HG02938 (cell line): ENCODE measurements around the gene CSMD2.
"Not testable (repeated sequence)": the region's sequence is repeated elsewhere in the genome, so short reads cannot be mapped to it uniquely, and the experiment has no call there.

Source experiments
- ATAC-seq: cut with Tn5 transposase; IDR thresholded peaks from one replicate; pipeline ENCODE4 v1.9.1; 2021; ENCODE audit warnings: mild to moderate bottlenecking, moderate library complexity; ENCODE audit not compliant: unreplicated experiment

The CSMD2 gene

DNA sequence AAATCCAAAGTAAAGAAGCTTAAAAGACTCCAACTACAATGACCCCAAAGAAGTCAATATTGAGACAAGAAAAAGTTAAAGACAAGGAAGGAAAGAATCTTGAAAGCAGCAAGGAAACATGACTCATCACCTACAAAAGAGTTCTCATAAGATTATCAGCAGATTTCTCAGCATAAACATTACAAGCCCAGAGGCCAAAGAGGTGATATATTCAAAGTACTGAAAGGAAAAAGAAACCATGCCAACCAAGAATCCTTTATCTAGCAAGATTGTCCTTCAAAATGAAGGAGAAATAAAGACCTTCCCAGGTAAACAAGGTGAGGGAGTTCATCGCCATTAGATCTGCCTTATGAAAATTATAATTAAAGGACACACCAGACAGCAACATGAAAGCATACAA lies 49.8 kb downstream of the CSMD2 start:
- no peak for ATAC-seq

DNA sequence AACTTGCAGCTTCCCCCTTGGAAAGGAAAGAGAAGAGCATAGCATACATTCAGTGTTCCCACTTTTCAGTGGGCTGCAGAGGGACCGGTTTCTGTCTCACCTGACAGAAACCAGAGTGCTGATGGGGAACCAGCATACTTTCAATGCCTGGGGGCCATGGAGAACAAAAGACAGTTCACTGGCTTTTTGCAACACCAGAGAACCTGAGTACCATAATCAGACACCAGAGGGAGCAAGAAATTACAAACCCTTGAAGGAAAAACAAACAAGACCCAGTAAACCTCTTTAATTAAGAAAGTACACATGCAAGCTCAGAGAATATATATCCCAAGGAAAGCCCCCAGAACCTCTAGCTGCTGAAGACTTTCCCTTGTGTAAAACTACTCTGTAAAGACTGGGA lies 51.1 kb downstream of the CSMD2 start:
- ATAC-seq = no peak

DNA sequence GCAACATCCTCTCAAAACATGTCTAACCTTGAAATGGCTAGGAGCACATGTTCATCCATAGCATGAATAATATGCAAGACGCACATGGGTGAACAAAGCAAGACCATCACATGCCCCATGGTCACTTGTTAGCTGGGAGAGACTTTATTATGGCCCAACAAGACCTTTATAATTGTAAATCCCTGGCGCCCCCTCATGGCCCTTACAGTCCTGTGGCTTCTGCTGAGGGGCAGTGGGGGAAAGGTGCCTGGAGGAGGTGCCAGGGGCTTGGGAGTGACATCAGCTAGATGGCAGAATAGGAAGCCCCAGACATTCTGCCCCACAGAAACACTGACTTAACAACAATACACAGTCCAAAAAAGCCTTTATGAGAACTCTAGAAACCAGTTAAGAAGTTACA lies 51.7 kb downstream of the CSMD2 start:
- ATAC-seq = no peak

DNA sequence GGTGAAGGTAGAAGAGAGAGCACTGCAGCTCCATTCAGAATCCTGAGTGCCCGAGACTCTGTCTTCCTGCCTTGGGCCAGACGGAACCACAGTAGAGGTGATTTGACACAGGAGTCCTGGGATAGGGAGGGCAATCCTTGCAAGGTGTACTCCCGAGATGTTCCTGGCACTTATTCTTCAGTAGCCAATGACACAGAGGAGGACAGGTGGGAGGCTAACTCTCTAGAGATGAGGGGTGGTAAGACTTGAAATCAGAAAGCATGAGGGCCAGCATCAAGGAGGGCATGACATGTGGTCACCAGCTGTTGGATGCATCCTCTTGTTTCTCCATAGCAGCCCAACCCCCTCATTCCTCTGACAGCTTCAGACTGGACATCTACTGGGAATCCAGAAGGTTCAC lies 56.3 kb downstream of the CSMD2 start:
- ATAC-seq = no peak

DNA sequence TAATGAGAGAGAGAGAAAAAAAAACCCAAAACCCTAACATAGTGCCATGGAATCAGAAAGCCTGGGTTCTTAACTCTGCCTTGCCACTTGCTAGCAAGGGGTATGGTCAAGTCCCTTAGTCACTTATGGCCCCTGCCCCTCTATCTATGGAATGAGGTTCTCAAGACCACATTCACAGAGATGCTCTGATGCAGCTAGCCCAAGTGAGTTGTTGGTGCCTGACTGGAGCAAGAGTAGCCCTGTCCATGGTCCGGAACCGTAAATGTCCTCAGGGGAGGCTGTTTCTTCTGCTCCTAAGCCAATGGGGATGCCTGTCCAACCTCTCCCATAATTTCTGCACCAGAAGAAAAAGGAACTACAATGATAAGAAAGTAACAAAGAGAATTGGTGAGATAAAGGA lies 56.8 kb downstream of the CSMD2 start:
- no peak for ATAC-seq

DNA sequence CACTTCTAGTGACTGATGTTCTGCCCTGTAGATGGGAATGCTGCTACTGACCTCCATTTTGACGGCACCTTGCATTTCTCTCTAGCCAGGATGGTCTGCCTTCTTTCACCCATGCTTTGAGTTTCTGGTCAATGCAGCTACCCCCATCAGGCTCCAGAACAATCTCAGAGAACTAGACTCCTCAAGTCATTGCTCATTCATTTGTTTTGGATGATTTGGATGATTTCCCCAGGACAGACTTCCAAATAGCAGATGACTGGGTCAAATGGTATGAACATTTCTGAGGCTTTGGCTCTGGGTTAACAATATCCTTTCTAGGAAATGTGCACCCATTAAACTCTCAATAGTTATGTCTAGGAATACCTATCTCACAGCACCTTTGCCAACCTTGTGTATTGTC lies 63.9 kb downstream of the CSMD2 start:
- ATAC-seq = no peak

DNA sequence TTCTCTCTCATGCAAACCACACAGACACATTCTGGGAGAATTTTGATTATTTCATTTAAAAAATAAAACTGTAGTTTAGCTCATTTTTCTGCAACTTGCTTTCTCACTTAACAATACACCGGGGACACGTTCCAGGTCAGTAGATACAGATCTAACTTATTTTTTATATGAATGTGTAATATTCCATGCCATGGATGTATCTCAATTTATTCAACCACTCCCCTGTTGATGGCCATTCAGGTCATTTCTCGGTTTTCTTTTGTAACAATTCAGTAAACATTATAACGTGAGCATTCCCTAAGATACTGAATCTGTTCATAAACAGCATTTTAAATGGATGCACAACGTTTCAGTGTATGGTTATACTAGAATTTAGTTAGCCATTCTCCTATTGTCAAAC lies 64.7 kb downstream of the CSMD2 start:
- no peak for ATAC-seq

DNA sequence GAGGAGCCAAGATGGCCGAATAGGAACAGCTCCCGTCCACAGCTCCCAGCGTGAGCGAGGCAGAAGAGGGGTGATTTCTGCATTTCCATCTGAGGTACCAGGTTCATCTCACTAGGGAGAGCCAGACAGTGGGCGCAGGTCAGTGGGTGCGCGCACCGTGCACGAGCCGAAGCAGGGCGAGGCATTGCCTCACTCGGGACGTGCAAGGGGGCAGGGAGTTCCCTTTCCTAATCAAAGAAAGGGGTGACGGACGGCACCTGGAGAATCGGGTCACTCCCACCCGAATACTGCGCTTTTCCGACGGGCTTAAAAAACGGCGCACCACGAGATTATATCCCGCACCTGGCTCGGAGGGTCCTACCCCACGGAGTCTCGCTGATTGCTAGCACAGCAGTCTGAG lies 72.6 kb downstream of the CSMD2 start:
- not testable (repeated sequence) for ATAC-seq

DNA sequence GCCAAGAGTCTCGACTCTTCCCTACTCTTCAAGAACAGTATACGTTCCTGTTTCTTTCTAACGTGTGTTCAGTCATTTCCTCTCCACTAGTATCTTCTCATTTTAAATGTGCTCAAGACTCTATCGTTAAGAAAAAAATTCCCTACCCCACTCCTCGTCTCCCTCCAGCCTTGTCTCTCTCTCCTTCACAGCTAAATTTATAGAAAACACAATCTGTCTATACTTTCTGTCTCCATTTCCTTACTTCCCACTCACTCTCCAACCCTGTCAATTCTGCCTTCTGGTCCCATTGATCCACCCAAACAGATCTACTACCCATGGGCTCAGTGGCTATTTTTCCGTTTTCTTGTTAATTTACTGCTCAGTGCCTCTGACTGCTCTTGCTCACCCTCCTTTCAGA lies 75.3 kb downstream of the CSMD2 start:
- ATAC-seq = no peak

DNA sequence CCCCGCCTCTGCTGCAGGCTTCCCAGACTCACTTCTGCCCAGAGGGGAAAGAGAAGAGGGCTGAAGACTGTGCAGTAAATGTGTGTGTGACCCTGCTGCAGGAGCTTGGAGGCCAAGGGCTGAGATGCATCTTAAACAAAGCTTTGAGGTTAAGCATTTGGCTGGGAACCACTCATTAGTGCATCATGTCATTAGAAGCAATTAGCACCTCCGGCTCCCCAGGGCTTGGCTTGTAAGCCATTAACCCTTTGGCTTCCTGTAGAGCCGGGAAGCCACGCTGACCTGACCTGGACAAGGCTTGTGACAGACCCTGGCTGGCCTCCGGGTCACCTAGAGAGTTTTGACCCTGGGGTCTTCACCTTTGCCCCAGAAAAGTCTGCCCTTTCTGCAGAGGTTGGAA lies 77.0 kb downstream of the CSMD2 start:
- no peak for ATAC-seq

DNA sequence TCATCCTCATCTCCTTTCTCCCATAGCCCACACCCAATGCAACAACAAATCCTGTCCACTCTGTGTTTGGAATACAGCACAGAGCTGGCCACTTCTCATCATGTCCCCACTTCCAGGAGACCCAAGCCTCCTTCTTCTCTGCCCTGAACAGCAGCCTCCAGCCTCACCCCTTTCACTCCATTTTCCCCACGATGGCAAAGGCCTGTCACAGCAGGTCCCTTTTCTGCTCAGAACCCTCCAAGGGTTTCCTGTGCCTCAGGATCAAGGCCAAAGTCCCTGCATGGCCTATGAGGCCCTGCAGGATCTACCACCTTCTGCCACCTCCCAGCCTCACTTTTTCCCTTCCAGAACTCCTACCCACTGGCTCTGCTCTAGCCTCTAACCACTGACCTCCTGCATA lies 78.5 kb downstream of the CSMD2 start:
- ATAC-seq = no peak

DNA sequence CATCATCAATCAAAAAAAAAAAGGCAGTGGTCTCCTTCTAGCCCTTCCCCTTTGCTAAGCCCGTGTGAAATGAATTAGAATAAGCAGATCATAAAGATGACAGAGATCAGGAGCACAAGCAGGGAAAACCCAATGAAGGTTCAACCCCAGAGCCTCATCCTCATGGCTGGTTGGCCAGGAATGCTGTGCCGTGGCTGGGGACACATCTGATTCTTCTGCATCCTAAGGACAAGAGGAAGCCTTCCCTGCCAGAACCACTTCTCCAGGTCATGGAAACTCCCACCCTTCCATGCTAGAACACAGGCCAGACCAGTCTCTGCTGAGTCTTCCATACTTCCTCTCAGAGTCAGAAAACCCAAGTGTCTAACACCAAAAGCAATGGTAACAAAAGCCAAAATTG lies 81.1 kb downstream of the CSMD2 start:
- ATAC-seq = no peak

DNA sequence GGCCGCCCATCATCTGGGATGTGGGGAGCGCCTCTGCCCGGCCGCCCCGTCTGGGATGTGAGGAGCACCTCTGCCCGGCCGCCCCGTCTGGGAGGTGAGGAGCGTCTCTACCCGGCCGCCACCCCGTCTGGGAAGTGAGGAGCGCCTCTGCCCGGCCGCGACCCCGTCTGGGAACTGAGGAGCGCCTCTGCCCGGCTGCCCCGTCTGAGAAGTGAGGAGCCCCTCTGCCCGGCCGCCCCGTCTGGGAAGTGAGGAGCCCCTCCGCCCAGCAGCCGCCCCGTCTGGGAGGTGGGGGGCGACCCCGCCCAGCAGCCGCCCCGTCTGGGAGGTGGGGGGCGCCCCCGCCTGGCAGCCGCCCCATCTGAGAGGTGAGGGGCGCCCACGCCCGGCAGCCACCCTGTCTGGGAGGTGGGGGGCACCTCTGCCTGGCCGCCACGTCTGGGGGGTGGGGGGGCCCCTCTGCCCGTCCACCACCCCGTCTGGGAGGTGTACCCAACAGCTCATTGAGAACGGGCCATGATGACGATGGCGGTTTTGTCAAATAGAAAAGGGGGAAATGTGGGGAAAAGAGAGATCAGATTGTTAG lies 82.9 kb downstream of the CSMD2 start:
- ATAC-seq = not testable (repeated sequence)

DNA sequence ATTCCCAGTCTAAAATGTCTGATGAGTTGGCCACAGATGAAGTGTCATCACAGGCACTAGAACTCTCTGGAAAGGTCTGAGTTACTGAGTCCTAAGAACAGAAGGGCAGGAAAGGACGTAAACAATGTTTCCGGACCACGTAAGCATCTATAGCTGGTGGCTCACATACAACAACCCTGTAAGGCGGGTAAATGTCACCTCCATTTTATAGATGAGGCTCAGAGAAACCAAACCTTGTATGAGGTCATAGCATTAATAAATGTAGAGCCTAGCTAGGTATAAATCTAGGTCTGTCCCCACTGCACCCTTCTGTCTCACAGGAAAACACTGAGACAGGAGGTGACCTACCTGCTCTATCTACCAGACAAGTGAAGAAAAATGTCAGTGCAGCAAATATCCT lies 86.6 kb downstream of the CSMD2 start:
- no peak for ATAC-seq

DNA sequence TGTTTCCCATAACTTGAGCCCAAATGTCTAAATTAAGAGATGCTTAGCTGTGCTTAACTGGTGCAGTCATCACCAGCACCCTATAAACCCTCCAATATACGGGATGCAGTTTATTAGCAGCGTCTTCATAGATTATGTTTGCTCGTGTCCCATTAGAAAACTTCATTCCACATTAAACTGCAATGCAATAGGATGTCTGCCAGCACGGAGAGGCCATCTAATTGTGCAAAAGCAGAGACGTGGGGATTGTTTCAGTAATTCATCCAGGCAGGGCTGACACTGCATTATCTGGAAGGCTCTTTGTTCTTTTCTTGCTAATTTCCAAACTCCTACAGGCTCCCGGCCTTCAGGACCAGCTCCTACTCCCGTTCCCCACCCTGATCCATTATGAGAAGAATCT lies 89.5 kb downstream of the CSMD2 start:
- no peak for ATAC-seq

DNA sequence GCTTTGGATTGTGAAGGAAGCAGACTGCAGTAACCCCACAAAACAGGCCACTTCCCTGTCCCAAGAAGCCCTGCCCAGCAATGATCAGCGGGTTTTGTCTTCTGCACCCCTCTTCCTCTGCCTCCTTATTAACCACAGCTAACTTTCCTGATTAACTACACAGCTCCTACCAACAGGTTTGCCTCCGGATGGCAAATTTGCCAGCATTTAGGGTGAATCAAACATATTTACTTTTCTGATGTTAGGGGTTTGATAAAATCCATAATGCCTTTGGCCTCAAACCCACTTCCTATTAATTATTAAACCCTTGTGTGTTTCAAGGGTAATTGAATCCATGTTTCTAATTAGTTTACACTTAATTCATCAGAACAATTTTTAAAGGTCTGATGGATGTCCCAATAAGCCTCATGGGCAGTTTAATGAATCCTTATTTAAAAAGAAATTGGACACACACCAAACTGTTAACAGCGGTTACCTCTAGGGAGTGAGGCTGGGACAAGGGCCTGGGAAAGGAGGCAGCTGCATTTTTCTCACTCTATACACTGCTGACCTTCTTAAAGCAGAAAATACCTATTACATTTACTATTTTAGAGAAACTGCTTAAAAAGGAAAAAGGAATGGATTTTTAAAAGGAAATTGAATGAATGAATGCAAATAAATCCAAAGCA lies 91.9 kb downstream of the CSMD2 start:
- no peak for ATAC-seq

DNA sequence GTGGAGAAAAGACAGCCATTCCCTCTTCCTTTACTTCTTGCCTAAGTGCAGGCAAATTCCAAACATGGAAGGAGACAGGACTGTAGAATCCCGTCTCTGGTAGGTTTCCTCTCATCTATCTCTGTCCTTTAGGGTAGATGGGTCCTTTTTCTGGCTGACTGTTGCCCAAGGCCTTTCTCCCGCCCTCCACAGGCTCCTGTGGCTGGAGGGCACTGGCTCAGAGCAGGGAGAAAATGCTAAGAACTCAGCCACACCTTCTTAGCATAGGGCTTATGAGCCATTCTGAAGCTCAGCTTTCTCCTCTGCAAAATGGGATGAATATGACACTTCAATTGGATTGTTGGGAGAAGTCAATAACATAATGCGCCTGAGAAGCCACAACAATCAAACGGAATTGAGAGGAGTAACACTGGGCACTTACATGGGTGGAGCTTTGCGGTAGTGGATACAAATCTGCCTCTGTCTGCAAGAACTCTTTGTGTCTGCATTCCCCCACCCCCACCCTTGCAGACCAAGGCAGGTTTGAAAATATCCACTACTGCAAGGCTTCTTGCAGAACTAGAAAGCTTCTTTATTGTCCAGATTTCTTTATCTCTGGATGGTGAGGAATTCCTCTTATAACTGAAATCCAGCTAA lies 94.7 kb downstream of the CSMD2 start:
- no peak for ATAC-seq

DNA sequence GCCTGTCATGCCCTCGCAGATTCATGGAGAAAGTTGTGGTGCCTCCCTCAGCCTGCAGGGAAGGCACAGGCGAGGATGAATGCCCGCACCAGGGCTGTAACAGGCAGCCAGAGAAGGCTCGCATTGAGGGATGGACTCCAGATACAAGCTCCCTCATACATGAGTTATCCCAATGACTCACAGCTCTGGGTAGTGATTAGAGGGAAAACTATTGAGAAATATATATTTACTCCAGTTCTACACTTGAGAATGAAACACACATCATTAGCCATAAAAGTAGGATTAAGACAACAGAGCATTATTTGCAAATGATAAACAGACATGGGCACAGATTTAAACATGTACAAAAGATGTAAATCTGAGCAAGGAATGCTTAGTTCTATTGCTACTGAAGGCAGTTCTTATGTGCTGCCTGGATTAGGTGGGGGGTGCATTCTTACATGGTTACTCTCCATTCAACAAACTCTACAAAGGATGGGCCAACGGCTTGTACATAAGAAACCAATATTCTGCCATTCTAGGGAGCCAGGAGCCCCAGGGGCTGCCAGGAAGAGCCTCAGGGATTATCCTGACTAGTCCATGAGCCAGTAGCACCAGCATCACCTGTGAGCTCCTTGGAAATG lies 97.9 kb downstream of the CSMD2 start:
- ATAC-seq = no peak

DNA sequence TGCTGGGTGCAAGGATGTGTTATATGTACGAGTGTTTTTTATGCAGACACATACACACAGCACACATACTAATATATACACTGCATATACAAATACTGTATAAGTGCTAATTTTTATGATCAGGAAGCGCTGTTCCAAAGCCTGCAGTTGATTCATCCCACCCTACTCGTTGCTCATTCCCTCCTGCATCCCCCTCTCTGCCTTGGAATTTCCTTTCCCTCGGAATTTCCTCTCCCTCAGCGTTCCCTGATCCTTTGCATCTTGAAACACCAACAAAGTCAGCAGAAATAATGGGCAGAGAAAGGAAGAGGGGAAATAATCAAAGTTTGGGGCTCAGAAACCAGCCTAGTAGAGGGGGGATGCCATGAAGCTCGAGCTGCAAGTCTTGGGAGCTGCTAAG lies 98.9 kb downstream of the CSMD2 start:
- ATAC-seq = no peak

DNA sequence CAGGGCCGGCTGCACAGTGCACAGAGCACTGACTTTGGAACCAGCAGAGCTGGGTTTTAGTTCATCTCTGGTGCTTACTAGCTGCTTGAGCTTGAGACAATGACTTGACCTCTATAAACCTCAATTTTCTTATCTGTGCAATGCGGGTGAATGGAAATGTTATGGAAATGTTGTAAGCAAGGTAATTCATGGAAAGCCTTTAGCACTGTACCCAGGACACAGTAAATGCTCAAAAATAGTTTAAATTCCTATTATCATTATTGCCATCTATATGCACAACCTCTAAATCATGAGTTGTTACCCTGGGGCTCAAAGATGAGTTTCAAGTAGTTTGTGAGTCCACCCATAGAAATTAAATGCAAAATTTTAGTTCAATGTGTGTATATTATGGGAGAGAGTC lies 99.5 kb downstream of the CSMD2 start:
- no peak for ATAC-seq

DNA sequence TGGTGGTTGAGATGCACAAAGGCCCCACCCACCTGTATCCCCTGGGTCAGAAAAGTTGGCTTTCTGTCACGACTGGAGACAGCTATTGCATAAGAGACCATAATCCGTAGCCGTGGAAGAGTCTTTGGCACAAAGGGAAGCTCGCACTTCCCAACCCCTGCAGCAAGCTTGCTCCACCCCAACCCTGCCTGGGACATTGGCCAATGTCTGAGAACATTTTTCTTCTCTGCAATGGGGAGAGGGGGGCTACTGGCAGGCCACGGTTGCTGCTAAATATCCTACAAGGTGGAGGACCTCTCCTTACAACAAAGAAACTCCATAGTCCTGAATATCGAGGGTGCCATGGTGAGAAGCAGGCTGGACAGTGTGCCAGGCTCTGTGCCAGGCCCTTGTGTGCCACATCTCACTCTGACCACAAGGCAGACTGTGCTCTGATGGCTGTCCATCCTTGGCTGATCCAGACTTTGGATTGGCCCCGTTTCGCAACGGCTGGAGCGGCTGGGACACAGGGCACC lies 104.1 kb downstream of the CSMD2 start:
- ATAC-seq = no peak

DNA sequence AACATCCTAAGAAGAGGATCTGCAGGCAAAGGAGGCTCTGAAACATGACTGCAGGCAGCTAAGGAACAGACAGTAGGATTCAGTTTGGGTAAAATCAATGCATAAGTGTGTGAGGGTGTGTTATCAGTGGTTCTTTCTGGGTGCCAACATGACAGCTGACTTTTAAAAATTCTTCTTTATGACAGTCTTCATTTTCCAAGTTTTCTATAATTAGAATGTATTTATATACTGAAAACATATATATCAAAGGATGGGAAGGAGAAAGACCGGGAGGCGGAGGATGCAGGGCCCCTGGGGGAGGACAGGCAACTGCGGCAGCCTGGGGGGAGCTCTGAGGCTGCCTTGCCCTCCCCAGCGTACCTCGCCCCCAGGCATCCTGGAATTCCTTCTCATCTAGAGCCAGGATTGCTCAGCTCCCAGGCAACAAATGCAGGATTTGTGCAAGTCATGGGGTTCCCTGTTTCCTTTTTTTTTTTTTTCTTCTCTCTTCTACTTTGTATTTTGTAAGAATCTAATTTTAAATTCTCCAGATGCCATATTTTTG lies 104.8 kb downstream of the CSMD2 start:
- ATAC-seq = no peak
